OCI-M2 (cell line): Measurements from ENCODE around the gene DDB1.
"Not testable (repeated sequence)": the region's sequence is repeated elsewhere in the genome, so short reads cannot be mapped to it uniquely, and the experiment has no call there.

Experiments
- DNase-seq: peaks from one replicate; lab custom pipeline; 2025; ENCODE audit not compliant: unreplicated experiment; lab: John Stamatoyannopoulos, UW

The DDB1 gene

DNA sequence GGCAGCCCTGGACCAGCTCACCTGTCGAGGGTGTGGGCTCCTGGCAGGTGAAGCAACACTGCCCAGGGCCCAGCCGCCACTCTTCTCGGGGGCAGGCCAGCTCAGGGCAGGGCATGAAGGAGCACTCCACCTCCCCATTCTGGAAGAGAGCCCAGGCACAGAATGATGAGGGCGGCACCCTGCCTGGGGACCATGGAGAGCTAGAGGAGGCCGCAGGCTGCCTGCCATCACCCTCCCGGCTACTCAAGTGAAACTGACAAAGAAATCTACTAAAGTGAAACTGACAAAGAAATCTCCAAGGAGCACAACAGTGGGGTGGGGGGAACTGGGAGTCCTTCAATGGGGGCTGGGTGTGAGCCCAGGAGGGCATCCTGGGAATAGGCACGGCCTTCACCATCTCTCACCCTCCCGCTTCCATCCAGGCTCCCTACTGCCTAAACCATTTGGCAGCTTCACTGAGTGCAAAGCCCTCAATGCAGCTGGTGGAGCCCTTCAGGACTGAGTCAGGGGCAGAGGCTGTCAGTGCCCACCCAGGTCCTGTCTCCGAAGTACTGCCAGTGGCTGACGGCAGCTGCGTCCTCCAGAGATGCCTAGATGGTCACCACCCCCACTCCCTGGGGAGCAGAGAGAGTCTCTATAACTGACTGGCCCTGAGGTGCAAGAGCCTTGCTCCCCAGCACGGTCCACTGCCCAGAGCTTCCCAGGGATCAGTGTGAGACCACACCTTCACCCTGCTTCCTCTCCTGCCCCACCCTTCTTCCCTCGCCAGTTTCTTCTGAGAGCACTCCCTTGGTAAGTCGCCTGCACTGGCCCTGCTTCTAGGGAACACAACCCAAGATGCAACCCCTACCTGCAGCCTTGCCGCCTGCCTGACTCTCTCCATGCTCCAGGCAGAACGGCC, 59.5 kb downstream of the DDB1 start:
- DNase-seq = no peak

DNA sequence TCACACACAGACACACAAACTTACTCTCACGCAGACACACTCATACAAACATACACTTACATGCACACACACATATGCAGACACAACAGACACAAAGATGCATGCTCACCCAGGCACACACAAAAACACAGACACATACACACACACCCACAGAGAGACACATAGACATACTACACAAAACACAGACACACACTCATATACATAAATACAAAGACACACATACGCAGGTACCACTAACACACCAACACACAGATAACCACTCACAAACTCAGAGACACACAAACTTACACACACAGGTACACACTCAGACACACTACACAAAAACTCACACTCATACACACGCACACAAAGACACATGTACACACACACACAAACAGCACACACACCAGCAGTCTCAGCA, 60.2 kb downstream of the DDB1 start:
- no peak for DNase-seq

DNA sequence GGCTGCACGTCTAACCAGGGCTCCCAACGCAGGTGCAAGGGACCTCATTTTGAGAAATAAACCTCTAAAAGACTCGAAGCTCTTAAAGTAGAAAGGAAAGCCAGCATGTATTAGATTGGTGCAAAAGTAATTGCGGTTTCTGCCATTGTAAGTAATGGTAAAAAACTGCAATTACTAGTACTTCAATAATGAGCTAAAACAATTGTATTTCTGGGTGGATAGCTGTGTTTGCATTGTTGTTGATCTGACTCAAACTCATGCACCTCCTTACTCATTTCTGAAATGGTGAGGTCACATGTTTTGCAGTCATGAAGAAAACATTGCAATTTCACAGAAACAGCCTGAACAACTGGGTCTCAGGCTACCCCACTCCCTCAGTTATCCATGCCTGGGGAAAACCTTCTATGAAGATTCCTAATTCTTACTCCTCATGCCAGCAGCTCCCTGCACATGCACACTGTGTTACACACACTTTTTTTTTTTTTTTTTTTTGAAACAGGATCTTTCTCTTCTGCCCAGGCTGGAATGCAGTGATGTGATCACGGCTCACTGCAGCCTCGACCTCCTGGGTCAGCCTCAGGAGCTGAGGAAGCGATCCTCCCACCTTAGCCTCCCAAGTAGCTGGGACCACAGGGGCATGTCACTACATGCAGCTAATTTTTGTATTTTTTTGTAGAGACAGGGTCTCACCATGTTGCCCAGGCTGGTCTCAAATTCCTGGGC, 62.4 kb downstream of the DDB1 start:
- no peak for DNase-seq

DNA sequence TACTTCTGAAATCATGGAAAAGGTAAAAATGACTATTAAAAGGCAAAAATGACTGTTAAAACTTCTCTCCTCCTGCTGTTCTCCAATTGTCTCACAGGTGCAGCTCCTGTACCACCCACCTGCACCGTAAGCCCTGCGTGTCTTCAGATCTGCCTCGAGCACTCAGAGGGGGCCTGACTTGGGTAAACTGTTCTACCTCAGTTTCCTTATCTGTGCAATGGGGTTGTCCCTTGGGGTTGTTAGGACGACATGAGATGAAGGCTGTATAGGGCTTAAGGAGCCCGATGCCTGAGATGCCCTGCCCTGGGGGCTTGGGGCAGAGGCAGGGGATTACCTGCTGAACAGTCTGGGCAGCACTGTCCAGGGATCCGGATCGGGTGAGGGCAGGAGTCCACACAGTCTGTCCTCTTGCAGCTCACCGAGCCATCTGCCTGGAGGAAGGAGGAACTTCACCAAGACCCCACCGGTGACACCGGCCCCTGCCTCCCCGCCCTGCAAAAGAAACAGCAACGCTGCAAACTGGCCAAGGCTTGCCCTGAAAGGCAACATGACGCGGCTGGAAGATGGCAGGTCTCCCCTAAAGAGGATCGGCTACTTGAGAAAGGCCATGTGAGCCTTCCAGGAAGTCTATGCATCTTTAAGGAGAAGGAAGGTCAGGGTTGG, 64.2 kb downstream of the DDB1 start:
- DNase-seq = no peak

DNA sequence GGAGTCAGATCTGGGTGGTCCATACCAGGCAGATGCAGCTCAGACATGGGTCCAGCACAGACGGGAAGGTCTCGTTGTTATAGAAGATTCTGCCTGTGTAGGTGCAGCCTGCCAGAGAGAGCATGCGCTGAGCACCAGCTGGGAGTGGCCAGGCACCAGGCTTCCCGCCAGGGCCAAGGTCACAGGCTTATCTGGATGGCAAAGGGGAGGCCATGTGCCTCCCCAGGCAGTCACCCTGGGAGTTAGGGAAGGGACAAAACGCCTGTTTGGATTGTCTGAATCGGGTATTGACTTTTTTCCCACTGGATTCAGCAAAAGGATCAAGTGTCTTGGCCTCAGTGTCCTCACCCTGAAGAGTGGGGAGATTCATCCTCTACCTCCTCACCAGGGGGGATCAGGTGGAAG, 65.5 kb downstream of the DDB1 start:
- no peak for DNase-seq

DNA sequence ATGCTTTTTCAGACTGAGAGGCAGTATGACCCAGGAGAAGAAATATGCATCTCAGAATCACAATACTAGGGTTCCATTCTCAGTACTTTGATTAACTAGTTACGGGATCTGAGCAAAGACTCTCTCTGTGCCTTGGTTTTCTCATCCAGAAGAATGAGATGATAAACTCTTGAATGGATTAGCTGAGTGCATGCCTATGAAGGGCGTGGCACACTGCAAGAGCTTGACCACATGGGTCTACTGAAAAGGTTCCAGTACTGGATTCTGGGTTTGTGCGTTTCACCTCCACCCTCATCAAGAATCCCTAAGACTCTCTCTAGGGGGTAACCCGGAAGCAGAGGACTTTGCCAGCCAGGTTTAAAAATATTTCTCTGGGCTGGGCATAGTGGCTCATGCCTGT, 66.3 kb downstream of the DDB1 start:
- no peak for DNase-seq

DNA sequence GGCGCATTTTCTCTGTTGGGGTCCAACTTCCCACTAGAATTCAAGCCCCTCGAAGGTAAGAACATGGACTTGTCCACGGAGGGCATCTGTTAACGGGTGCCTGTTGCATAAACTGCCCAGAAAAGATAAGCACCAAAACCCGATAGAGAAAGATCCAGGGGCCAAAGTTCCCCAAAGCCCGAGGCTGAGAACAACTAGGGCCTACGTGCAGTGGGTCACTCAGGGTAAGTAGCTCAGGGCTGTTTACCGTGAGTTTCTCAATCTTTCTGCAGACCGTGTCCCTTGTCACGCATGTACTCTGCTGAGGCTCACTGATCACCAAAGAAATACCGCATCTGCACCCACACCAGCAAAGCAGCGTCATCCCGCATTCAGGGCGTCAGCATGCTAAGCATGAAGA, 67.5 kb downstream of the DDB1 start:
- DNase-seq = no peak

DNA sequence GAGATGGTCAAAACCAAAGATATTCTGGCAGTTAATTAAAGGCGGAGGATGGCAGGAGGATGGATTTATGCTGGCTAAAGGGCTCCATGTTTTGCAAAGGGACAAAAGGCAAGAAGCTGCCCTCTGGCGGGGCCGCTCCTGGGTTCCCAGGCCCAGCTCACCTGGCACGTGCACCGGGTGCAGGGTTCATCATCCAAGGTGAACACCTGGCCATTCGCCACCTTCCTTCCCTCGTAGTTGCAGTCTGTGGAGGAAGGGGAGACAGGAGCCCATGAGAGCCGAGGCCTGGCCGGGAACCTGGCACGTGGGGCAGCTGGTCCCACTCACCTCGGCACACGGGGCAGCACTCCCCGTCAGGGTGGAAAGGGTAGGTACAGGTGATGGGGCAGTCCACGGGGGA, 68.1 kb downstream of the DDB1 start:
- DNase-seq = no peak

DNA sequence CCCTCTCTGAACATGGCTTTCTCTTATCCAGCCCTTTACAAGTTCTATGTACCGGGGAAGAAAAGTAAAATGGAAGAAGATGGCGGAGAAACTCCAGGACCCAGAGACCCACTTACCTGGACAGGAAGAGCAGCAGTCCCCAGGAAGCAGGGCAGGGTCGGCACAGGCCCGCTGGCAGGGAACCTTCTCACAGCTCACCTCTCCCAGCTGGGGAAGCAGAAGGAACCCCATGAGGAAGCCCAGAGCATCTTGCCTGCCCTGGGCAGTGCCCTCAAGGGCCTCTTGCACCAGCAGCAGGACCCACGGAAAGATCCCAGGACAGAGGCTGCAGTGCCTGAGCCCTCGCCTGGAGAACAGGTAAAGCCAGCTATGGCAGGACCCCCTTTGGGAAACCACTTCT, 68.5 kb downstream of the DDB1 start:
- DNase-seq = no peak

DNA sequence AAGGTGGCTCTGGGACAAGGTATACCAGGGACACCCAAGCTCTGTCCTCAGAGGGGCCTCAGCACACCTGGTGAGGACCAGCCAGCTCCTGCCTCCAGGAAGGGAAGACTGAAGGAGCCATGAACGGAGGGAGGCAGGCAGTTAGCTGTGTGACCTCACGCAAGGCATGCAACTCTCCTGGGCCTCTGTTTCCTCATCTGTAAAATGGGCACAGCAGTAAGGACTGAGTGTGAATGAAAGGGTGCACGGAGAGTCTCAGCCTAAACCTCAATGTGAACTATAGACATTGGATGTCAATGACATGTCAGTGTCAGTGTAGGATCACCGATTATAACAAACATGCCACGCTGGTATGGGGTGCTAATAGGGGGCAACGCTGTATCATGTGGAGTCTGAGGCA, 73.5 kb downstream of the DDB1 start:
- no peak for DNase-seq

DNA sequence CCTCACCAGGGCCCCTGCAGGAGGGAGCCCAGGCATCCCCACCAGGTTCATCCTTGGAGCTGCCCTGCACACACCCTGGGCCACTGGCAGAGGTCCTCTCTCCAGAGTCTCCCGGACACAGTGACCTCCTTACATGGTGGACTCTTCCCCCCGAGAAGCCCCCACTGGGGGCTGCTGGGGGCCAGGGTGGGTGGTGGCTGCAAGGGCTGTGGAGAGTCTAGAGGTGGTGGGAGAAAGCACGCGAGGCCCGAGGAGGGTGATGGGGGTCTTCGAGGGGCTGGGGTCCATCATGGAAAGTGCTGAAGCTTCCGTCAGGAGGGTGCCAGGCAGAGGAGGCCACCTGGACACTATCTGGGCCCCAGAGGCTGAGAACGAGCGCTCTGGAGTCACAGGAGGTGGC, 74.4 kb downstream of the DDB1 start:
- DNase-seq = no peak

DNA sequence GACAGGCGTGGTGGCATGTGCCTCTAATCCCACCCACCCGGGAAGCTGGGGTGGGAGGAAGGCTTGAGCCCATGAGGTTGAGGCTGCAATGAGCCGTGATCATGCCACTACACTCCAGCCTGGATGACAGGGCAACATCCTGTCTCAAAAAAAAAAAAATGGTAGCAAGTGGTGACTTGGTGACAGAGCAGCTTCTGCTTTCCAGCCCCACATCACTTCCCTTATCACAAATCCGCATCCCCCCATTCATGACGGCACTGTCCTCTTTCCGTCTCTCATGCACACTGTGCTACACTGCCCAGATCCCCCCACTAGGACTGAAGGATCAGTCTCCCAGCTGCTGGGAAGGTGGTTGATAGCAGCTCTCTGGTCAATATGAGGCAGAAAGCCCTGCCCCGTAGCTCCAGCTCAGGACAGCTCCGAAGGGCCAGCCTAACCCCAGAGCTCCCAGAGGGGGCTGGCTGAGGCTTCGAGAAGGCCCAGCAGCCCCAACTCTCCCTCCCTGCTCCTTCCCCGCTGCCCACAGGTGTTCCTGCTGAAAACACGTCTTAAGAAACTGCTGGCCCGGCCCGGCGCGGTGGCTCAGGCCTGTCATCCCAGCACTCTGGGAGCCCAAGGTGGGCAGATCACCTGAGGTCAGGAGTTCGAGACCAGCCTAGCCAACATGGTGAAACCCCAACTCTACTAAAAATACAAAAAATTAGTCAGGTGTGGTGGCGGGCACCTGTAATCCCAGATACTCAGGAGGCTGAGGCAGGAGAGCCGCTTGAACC, 76.0 kb downstream of the DDB1 start:
- DNase-seq = no peak

DNA sequence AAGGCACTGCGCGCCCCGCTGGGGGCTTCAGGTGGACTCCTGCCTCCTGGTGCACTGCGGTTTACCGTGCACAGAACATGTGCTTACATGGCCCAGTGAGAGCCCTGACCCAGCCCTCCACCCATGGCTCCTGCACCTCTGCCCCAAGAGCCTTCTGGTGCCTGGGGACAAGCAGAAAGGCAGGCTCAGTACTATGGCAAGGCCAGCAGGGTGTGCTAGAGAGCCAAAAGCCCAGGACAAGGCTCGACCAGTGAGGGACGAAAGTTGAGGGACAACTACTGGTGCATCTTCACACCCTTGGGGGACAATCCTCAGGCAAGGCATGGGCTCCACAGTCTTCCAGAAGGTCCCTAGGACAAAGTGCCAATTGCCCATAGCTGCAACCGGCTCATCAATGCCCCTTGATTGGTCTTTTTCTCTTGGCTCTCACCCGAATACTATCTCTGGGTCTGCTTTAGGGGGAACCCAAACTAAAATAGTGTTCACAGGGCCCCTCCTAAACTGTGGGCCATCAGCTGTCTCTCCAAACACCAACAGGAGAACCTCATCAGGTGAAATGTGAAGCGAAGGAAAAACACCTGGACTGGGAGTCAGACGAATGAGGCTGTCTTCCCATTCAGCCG, 78.4 kb downstream of the DDB1 start:
- DNase-seq = peak; percentile 23

DNA sequence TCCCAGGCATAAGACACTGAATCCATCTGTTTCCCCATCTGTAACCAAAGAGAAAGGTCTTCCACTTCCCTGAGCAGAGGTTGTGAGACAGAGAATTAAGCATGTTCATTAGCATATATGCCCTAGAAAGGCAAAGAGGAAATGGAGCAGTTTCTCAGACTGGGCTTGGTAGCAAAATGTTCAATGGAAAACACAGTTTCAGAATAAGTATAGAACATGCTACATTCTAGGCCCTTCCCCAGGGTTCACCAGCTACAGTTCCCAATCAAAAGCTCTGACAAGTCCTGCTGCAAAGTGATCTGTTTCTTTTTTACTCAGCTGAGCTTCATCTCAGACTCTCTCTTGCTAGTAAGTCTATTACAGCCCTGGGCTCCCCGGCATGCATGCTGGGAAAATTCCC, 80.6 kb downstream of the DDB1 start:
- DNase-seq = not testable (repeated sequence)

DNA sequence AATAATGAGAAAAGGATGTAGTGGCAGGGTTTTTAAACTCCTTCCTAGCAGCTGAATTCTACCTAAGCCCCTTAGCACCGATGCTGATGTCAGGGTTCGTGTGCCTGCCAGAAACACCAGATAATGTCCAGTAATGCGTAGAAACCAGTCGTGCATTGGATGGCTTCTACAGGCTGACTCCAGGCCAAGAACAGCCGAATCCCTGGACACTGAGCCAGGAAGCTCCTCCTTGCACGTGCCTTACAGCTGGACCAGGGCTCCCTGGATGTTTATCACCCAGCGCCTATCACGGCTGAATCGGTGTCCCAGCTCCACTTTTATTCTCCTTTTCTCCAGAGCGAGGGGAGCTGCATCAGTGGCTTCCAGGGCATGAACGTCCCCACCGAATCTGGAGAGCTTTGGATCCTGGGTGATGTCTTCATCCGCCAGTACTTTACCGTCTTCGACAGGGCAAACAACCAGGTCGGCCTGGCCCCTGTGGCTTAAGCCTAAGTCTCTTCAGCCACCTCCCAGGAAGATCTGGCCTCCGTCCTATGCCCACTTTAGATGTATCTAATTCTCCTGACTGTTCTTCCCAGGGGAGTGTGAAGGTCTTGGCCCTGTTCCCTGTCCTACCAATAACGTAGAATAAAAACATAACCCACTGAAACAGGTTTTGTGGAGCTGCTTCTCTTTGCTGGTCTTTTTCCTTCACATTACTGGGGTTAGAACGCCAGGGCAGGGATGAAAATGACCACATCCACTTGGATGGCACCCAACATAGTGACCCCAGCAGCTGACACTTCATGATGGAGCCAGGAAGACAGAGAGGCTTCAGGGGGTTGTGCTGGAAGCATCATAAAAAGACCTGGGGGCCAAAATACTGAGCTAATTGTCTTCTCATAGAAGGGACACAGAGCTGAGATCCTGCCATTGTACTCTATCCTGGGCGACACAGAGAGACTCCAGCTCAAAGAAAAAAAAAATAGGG, 81.8 kb downstream of the DDB1 start:
- not testable (repeated sequence) for DNase-seq
